ENCODE measurements around the gene SYTL3.

GRCh38 chr6:158665332-158665731, 15.5 kb downstream of the SYTL3 start:
- TF ChIP-seq POLR2A (IDR thresholded peaks at IDR 0.05; ENCODE audit: low read depth, low read length) (no peak), TAF1 (IDR thresholded peaks at IDR 0.05; ENCODE audit: low read depth, low read length) (no peak), POLR2AphosphoS5 (IDR thresholded peaks at IDR 0.05; ENCODE audit: low read depth, low read length) (no peak), PAX5 (IDR thresholded peaks at IDR 0.05; ENCODE audit: insufficient read depth, low read length, severe bottlenecking) (no peak)
